Stimulated activated CD4-positive, alpha-beta T cell treated with anti-CD3 and anti-CD28 coated beads, Interleukin-1b, Interleukin-23, amount 100 ng/mL, for 1 hour (primary cell): Measurements from ENCODE around the gene GPR18.

Source experiments
- DNase-seq, 2 donors: peaks; one replicate each; pipeline ENCODE4 v3.0.0-alpha.2; 2020; ENCODE audit warnings: low read depth in 2 of 2

GPR18 gene

GRCh38 chr13:99290894-99291293 is 32.7 kb upstream of the GPR18 start:
- no peak for DNase-seq

- no peak for DNase-seq
Observed at GRCh38 chr13:99289674-99290337, 31.6 kb upstream of the GPR18 start.

GRCh38 chr13:99289271-99289670 is 31.1 kb upstream of the GPR18 start:
- no peak for DNase-seq

GRCh38 chr13:99288089-99288488 is 29.9 kb upstream of the GPR18 start:
- no peak for DNase-seq

- DNase-seq = no peak
Observed at GRCh38 chr13:99287551-99287950, 29.4 kb upstream of the GPR18 start.

GRCh38 chr13:99285432-99286182 is 27.4 kb upstream of the GPR18 start:
- no peak for DNase-seq

GRCh38 chr13:99282264-99283231 is 24.4 kb upstream of the GPR18 start:
- DNase-seq = no peak

- DNase-seq = no peak
Observed at GRCh38 chr13:99281811-99282263, 23.7 kb upstream of the GPR18 start.

GRCh38 chr13:99280166-99280565 is 22.0 kb upstream of the GPR18 start:
- no peak for DNase-seq

GRCh38 chr13:99279637-99280036 is 21.5 kb upstream of the GPR18 start:
- DNase-seq = no peak

- no peak for DNase-seq
Observed at GRCh38 chr13:99278843-99279242, 20.7 kb upstream of the GPR18 start.

- no peak for DNase-seq
Observed at GRCh38 chr13:99278200-99278599, 20.0 kb upstream of the GPR18 start.

- no peak for DNase-seq
Observed at GRCh38 chr13:99277629-99278028, 19.4 kb upstream of the GPR18 start.

GRCh38 chr13:99276706-99277105 is 18.5 kb upstream of the GPR18 start:
- DNase-seq = no peak

- no peak for DNase-seq
Observed at GRCh38 chr13:99275093-99275469, 16.9 kb upstream of the GPR18 start.

- DNase-seq = no peak
Observed at GRCh38 chr13:99273128-99273527, 14.9 kb upstream of the GPR18 start.

- DNase-seq = no peak
Observed at GRCh38 chr13:99272481-99272880, 14.3 kb upstream of the GPR18 start.

- no peak for DNase-seq
Observed at GRCh38 chr13:99271249-99271648, 13.1 kb upstream of the GPR18 start.

GRCh38 chr13:99270518-99270917 is 12.3 kb upstream of the GPR18 start:
- DNase-seq = no peak

GRCh38 chr13:99269627-99270241 is 11.6 kb upstream of the GPR18 start:
- DNase-seq = no peak

- DNase-seq = no peak
Observed at GRCh38 chr13:99268822-99269221, 10.6 kb upstream of the GPR18 start.

GRCh38 chr13:99267927-99268326 is 9.7 kb upstream of the GPR18 start:
- no peak for DNase-seq
